Suppressor macrophage treated with lipopolysaccharide for 4 hours (primary cell): Measurements from ENCODE around the gene LIMA1.
"Not testable (repeated sequence)": the region's sequence is repeated elsewhere in the genome, so short reads cannot be mapped to it uniquely, and the experiment has no call there.

Source experiments
- DNase-seq: peaks from one replicate; pipeline ENCODE4 v3.0.0-alpha.2; 2020

The LIMA1 gene

GRCh38 chr12:50184261-50184660 is 99.1 kb downstream of the LIMA1 start:
- no peak for DNase-seq

- peak; percentile 8 for DNase-seq
Observed at GRCh38 chr12:50182461-50182860, 100.9 kb downstream of the LIMA1 start.

GRCh38 chr12:50181691-50182090 is 101.6 kb downstream of the LIMA1 start:
- DNase-seq: no peak

GRCh38 chr12:50175716-50176026 is 107.6 kb downstream of the LIMA1 start:
- no peak for DNase-seq

- peak; percentile 73 for DNase-seq
Observed at GRCh38 chr12:50174971-50175715, 108.2 kb downstream of the LIMA1 start.

GRCh38 chr12:50167049-50167828 is 116.1 kb downstream of the LIMA1 start, which contains the start of gene CERS5:
CERS5 (minus strand) TSS chr12:50167369; CDS start chr12:50167297, 72 bp downstream.
- DNase-seq: peak; percentile 99

- peak; percentile 68 for DNase-seq
Observed at GRCh38 chr12:50166799-50167048, 116.6 kb downstream of the LIMA1 start.

GRCh38 chr12:50164963-50165362 is 118.4 kb downstream of the LIMA1 start:
- no peak for DNase-seq

GRCh38 chr12:50162230-50162629 is 121.1 kb downstream of the LIMA1 start:
- peak; percentile 4 for DNase-seq

GRCh38 chr12:50160643-50161042 is 122.7 kb downstream of the LIMA1 start:
- DNase-seq: no peak

GRCh38 chr12:50157259-50157658 is 126.1 kb downstream of the LIMA1 start:
- no peak for DNase-seq

GRCh38 chr12:50156641-50157040 is 126.7 kb downstream of the LIMA1 start:
- DNase-seq: no peak

GRCh38 chr12:50154947-50155346 is 128.4 kb downstream of the LIMA1 start:
- not testable (repeated sequence) for DNase-seq

- DNase-seq: no peak
Observed at GRCh38 chr12:50151047-50151687, 132.2 kb downstream of the LIMA1 start.

- DNase-seq: no peak
Observed at GRCh38 chr12:50149311-50149710, 134.0 kb downstream of the LIMA1 start.

GRCh38 chr12:50148011-50148410 is 135.3 kb downstream of the LIMA1 start:
- not testable (repeated sequence) for DNase-seq

- DNase-seq: no peak
Observed at GRCh38 chr12:50147281-50147680, 136.0 kb downstream of the LIMA1 start.

GRCh38 chr12:50145439-50145838 is 137.9 kb downstream of the LIMA1 start:
- no peak for DNase-seq

- DNase-seq: no peak
Observed at GRCh38 chr12:50142993-50143392, 140.3 kb downstream of the LIMA1 start.

GRCh38 chr12:50132505-50133135 is 150.7 kb downstream of the LIMA1 start:
- peak; percentile 37 for DNase-seq

GRCh38 chr12:50129290-50129689 is 154.0 kb downstream of the LIMA1 start:
- peak; percentile 40 for DNase-seq

GRCh38 chr12:50127546-50127945 is 155.8 kb downstream of the LIMA1 start:
- no peak for DNase-seq
